Cerebellar cortex (tissue), 1 donor: ENCODE data around the gene RARS1.

ENCODE experiments used
- DNase-seq: peaks from one replicate; pipeline ENCODE4 v3.0.0-alpha.2; 2015; ENCODE audit warnings: low spot score

Gene RARS1

DNA sequence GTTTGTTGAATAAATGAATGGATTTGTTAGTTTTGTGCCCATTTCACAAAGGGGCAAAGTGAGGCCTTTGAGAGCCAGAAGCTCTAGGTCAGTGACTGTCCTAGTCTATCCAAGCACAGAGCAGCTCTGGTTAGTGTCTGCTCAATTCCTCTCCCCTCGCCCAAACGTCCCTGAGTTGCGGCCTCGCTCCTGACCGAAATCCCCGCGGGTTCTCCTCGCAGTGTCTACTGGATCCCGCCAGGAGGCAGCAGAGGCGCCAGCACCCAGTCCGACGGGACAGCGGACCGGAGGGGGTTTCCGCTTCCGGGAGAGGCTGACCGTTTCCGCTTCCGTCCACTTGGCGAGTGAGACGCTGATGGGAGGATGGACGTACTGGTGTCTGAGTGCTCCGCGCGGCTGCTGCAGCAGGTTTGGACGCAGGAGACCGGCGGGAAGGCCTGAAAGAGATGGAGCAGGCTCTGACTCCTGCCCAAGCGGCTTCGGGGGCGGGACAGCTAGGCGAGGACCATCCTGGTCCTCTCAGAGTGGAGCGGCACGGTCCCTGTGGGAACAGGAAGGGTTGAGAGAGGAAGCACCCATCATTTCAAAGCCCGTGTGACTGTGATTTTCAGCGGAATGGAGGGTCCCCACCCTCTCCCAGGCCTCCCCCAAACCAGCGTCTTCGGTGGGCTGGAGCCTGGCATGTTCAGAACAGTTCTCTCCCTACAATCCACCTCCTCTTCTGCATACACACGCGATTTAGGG, at the start of gene RARS1:
Gene RARS1, plus strand, starts transcription at position 336 of the 744 bp plus-strand sequence. Its CDS starts 28 bp downstream, at position 364.
- peak; percentile 94 for DNase-seq

- no peak for DNase-seq
Observed at GRCh38 chr5:168438349-168438748, 47.9 kb upstream of the RARS1 start.

GRCh38 chr5:168443533-168443932, 42.7 kb upstream of the RARS1 start:
- DNase-seq: no peak

- no peak for DNase-seq
Observed at GRCh38 chr5:168443950-168444700, 42.1 kb upstream of the RARS1 start.

DNA sequence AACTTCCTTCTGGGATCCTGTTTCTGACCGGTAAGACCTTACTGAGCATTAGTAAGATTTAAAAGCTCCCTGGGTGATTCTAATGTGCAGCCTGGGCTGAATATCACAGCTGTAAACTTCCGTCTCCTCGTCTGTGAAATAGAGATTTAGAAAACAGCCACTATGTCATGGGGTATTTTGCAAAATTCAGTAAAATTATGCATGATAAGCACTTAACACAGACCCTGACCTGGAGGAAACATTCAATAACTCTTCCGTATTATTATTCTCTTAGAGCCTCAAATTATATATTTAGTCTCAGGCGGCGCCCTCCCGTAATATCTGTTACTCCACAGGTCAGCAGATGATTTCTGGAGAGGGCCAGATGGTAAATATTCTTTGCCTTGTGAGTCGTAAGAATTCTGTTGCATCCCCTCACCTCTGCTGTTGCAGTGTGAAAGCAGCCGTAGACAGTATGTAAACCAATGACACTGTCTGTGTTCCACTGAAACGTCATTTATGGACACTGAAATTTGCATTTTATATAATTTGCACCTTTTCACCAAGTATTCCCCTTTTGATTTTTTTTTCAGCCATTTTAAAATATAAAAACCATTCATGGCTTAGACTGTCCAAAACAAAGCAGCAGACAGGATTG, 39.2 kb upstream of the RARS1 start:
- DNase-seq: no peak

DNA sequence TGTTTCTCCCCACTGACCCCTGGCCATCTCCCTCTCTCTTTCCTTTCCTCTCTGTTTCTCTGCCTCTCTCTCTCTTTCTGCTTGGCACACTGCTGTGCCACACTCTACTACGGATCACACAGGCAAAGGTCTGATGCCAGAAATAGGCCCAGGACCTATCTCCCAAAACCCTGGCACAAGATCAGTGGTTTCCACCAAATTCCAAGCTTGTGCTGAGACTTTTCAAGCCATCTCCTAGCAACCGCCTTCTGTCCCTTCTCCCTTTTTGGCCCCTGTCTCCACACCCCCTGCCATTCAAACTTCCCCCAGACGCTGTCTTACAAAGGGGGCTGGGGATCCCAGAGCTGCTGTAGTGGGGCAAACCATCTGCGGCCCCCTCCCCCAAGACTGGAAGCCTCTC, 38.5 kb upstream of the RARS1 start:
- no peak for DNase-seq

DNA sequence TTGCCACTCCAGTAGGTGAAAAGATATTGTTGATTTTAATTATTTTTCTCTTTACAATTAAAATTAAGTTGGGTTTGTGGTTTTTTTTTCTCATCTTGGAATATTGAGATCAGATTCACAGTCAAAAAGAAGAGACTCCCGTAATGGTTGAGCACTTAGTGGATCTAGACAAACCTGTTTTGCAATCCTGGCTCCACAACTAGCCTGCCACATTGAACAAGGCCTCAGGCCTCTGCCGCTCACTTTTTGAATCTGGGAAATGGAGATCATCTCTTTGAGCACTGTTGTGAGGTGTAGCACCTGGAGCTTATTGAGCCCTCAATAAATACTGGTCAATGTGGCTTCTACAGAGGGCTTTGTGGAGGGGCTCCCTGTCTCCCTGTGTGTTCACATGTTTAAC, 37.1 kb upstream of the RARS1 start:
- no peak for DNase-seq

GRCh38 chr5:168451565-168451964, 34.7 kb upstream of the RARS1 start:
- no peak for DNase-seq

GRCh38 chr5:168455201-168455600, 31.1 kb upstream of the RARS1 start:
- no peak for DNase-seq

- DNase-seq: no peak
Observed at GRCh38 chr5:168457542-168457941, 28.7 kb upstream of the RARS1 start.

GRCh38 chr5:168460606-168461005, 25.7 kb upstream of the RARS1 start:
- no peak for DNase-seq

DNA sequence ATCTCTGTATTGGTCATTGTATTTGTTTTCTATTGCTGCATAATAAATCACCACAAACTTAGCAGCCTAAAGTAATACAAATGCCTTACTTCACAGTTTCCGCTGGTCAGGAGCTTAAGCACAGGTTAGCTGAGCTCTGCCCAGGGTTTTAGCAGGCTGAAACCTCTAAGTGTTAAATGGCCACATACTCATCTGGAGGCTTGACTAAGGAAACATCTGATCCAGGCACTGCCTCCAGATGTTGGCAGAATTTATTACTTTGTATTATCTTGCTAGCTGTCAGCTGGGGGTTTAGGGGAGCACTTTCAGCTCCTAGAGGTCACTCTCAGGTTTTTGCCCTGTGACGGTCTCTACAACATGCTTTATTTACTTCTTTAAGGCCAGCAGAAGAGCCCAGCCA, 23.2 kb upstream of the RARS1 start:
- DNase-seq: no peak

- no peak for DNase-seq
Observed at GRCh38 chr5:168464214-168464613, 22.1 kb upstream of the RARS1 start.

DNA sequence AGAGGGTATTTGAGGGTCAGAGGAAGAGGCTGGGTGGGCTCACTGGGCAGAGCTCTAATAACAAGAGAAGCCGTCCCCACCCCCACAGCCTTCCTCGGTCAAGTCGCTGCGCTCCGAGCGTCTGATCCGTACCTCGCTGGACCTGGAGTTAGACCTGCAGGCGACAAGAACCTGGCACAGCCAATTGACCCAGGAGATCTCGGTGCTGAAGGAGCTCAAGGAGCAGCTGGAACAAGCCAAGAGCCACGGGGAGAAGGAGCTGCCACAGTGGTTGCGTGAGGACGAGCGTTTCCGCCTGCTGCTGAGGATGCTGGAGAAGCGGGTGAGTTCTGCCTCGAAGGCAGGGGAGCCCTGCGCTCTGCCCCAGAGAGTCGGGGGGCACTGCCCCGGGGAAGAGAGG, 21.6 kb upstream of the RARS1 start:
- no peak for DNase-seq

- no peak for DNase-seq
Observed at GRCh38 chr5:168467755-168468330, 18.4 kb upstream of the RARS1 start.

DNA sequence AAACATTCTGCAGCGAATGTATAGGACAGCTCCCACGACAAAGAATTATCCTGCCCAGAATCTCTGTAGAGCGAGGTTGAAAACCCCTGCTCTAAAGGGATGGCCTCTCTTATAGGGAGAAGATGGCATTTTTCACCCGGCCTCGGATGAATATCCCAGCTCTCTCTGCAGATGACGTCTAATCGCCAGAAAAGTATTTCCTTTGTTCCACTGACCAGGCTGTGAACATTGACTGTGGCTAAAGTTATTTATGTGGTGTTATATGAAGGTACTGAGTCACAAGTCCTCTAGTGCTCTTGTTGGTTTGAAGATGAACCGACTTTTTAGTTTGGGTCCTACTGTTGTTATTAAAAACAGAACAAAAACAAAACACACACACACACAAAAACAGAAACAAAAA, 17.4 kb upstream of the RARS1 start:
- DNase-seq: no peak

DNA sequence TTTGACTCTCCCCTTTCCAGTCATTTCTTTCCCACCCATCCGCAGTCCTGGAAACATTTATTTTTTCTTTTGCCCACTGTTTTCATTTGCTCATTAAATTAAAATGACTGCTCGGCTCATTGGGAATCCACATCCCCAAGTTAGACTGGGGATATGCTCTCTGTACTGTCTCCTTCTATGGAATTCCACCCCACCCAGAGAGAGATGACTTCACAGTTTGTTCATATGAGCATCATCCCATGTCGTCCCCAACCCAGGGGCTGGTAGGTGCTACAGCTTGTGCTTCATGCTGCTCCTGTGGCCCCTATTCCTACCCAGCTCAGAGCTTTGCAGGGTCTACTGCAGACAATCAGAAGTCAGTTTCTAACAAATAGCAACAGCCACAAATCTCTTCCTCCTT, 16.5 kb upstream of the RARS1 start:
- DNase-seq: no peak

DNA sequence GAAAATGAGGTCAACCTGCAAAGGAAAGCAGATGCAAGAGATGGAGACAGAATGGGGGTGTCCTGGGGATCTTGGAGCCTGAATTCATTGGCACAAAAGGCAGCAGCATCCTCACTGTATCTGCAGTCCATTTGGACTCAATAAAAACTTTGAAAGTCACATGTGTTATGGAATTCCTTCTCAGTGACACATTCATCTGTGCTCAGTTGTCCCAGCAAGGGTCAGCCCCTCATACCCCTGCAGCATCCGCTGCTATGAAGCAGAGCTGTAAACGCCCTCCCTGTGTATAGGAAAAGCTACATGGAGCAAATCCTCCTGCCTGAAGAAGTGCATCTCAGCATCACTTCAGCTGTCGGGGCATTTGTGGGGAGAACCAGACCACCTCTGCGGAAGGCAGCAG, 14.5 kb upstream of the RARS1 start:
- no peak for DNase-seq

- no peak for DNase-seq
Observed at GRCh38 chr5:168472329-168472728, 13.9 kb upstream of the RARS1 start.

- DNase-seq: no peak
Observed at GRCh38 chr5:168474319-168474718, 12.0 kb upstream of the RARS1 start.

- no peak for DNase-seq
Observed at GRCh38 chr5:168477060-168477459, 9.2 kb upstream of the RARS1 start.

DNA sequence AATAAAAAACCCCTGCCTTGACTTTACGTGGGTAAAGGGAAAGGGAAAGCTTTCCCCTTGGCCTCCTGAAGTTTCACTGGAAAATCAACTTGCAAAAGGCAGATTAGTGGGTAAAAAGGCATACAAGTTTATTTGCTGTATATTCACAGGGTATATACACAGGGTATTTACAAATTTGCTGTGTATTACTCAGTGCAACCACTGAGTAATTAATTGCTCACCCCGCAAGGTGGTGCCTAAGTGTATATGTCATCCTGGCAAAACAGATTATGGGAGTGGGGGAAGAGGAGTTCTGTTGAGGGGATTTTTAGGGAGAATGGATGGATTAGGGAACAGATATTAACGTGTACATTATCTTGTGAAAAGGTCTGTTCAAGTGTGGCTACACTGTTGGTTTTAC, 7.1 kb upstream of the RARS1 start:
- no peak for DNase-seq

DNA sequence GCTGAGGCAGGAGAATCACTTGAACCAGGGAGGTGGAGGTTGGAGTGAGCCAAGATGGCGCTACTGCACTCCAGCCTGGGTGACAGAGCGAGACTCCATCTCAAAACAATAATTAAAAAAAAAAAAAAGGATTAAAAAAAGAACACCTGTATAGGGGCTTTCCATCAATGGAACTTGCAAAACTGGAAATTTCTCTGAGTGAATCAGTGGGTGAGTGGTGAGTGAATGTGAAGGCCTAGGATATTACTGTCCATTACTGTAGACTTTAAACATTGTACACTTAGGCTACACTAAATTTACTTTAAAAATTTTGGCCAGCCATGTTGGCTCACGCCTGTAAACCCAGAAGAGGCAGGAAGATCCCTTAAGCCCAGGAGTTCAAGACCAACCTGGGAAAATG, 5.7 kb upstream of the RARS1 start:
- DNase-seq: no peak
